ENCODE data around the gene IPO5. TPM values are rescaled to one million over a fixed set of nuclear protein-coding genes. Genes with fewer than 3 reads are reported as not detected.

Gene IPO5
- polyA plus RNA-seq, 1 donor (not counting 4 experiments of a cell fraction or from before 2014, with no cell fraction given), result 130 TPM

DNA sequence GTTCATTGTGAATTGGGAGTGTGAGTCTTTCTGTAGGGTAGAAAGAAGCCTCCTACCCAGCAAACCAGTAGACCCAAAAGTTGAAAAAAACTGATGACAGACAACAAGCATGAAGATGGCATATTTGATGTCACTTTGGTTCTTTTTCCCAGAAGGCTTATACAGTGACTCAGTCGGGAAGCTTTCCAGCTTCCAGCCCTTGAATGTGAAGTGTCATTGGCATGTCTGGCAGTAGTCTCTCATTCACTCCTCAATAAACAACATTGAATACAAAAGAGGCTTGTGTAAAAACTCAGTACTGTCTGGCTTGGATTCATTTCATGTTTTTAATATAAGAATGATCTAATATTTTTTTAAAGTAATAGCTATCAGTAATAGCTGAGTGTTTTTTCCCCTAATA lies 68.7 kb downstream of the IPO5 start:
- Histone ChIP-seq H3K9ac (ENCODE audit: control insufficient read depth, extremely low read depth, insufficient read depth, low read length) (no peak overlapping the region), H3K9me3 (ENCODE audit: control insufficient read depth, low read depth, low read length) (no peaks in the 10 kb centered on the region), H4K20me1 (ENCODE audit: control insufficient read depth, extremely low read depth, insufficient read depth, low read length) (no peaks in the 10 kb centered on the region), H3K27ac (ENCODE audit: control insufficient read depth, insufficient read depth, low read length) (no peak overlapping the region), H3K4me2 (ENCODE audit: control insufficient read depth, extremely low read depth, insufficient read depth, low read depth, low read length) (no peak overlapping the region), H3K9me1 (ENCODE audit: control insufficient read depth, extremely low read depth, insufficient read depth, low read length) (no peaks in the 10 kb centered on the region), H2AFZ (ENCODE audit: control insufficient read depth, low read length) (no peak overlapping the region), H3K4me1 (ENCODE audit: control insufficient read depth, extremely low read depth, insufficient read depth, low read length) (no peaks in the 10 kb centered on the region), H3K27me3 (ENCODE audit: control insufficient read depth, extremely low read depth, insufficient read depth, low read length) (no peaks in the 10 kb centered on the region), H3K79me2 (ENCODE audit: control insufficient read depth, insufficient read depth, low read length) (no peaks in the 10 kb centered on the region), H3K36me3 (ENCODE audit: control insufficient read depth in 2 of 2, extremely low read depth in 1 of 2, insufficient read depth in 2 of 2, low read length in 2 of 2) (peaks cover 12 to 19% of the 10 kb centered on the region in 2 experiments), H3K4me3 (ENCODE audit: control insufficient read depth in 2 of 3, extremely low read depth in 1 of 3, insufficient read depth in 2 of 3, low read depth in 1 of 3, low read length in 3 of 3) (no peak overlapping the region)
- DNase-seq (ENCODE audit: low read depth, low spot score) (no peak), FAIRE-seq (no peak)
- no peak for TF ChIP-seq EZH2 (IDR thresholded peaks at IDR 0.05; ENCODE audit: low read length)
- TF ChIP-seq, protein P1, sequence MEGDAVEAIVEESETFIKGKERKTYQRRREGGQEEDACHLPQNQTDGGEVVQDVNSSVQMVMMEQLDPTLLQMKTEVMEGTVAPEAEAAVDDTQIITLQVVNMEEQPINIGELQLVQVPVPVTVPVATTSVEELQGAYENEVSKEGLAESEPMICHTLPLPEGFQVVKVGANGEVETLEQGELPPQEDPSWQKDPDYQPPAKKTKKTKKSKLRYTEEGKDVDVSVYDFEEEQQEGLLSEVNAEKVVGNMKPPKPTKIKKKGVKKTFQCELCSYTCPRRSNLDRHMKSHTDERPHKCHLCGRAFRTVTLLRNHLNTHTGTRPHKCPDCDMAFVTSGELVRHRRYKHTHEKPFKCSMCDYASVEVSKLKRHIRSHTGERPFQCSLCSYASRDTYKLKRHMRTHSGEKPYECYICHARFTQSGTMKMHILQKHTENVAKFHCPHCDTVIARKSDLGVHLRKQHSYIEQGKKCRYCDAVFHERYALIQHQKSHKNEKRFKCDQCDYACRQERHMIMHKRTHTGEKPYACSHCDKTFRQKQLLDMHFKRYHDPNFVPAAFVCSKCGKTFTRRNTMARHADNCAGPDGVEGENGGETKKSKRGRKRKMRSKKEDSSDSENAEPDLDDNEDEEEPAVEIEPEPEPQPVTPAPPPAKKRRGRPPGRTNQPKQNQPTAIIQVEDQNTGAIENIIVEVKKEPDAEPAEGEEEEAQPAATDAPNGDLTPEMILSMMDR (optimal IDR thresholded peaks at IDR 0.05 in 1 of 3, IDR thresholded peaks at IDR 0.05 in 1 of 3, conservative IDR thresholded peaks at IDR 0.05 in 1 of 3; ENCODE audit: extremely low read depth in 1 of 3, insufficient read depth in 2 of 3, low read length in 3 of 3), result no peak
- dilution Hi-C loops (cut with MboI; ENCODE audit: extremely low pct_ligation_motif_present, low sequenced_read_pairs), result no loop called here

DNA sequence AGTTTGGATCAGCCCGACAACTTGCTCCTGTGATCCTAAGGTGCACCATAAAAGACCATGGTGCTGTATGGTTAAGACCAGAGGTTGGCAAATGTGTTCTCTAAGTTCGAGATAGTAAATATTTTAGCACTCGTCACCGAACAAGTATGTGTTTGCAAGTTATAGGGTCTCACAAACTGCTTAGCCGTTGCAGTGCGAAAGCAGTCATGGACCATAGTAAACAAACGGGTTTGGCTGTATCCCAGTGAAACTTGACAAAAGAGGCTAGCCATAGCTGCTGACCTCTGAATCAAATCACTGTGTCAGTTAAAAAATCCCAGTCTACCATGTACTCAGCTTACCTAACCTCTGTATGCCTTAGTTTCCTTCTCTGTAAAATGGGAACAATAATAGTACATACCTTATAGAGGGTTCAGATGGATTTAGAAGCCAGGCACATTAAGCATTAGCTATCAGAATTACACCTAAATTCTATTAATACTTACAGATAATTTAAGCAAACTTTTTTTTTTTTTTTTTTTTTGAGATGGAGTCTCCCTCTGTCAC lies 72.1 kb downstream of the IPO5 start:
- no peak overlapping the region for H3K4me2 ChIP-seq (ENCODE audit: control insufficient read depth, extremely low read depth, insufficient read depth, low read depth, low read length)
- H2AFZ ChIP-seq (ENCODE audit: control insufficient read depth, low read length), result no peak overlapping the region
- DNase-seq (ENCODE audit: low read depth, low spot score) (no peak), FAIRE-seq (no peak)
- H3K27ac ChIP-seq (ENCODE audit: control insufficient read depth, insufficient read depth, low read length), result no peak overlapping the region
- H3K9me3 ChIP-seq (ENCODE audit: control insufficient read depth, low read depth, low read length), result no peaks in the 10 kb centered on the region
- no peaks in the 10 kb centered on the region for H3K79me2 ChIP-seq (ENCODE audit: control insufficient read depth, insufficient read depth, low read length)
- dilution Hi-C loops (cut with MboI; ENCODE audit: extremely low pct_ligation_motif_present, low sequenced_read_pairs), result no loop called here
- H3K4me1 ChIP-seq (ENCODE audit: control insufficient read depth, extremely low read depth, insufficient read depth, low read length), result no peaks in the 10 kb centered on the region
- H3K9ac ChIP-seq (ENCODE audit: control insufficient read depth, extremely low read depth, insufficient read depth, low read length), result no peak overlapping the region
- H4K20me1 ChIP-seq (ENCODE audit: control insufficient read depth, extremely low read depth, insufficient read depth, low read length), result no peaks in the 10 kb centered on the region
- H3K9me1 ChIP-seq (ENCODE audit: control insufficient read depth, extremely low read depth, insufficient read depth, low read length), result no peaks in the 10 kb centered on the region
- H3K36me3 ChIP-seq (ENCODE audit: control insufficient read depth in 2 of 2, extremely low read depth in 1 of 2, insufficient read depth in 2 of 2, low read length in 2 of 2), result peaks cover 2 to 8% of the 10 kb centered on the region in 2 experiments
- H3K4me3 ChIP-seq (ENCODE audit: control insufficient read depth in 2 of 3, extremely low read depth in 1 of 3, insufficient read depth in 2 of 3, low read depth in 1 of 3, low read length in 3 of 3), result no peak overlapping the region
- H3K27me3 ChIP-seq (ENCODE audit: control insufficient read depth, extremely low read depth, insufficient read depth, low read length), result no peaks in the 10 kb centered on the region
- TF ChIP-seq, protein P1 (optimal IDR thresholded peaks at IDR 0.05 in 1 of 3, IDR thresholded peaks at IDR 0.05 in 1 of 3, conservative IDR thresholded peaks at IDR 0.05 in 1 of 3; ENCODE audit: extremely low read depth in 1 of 3, insufficient read depth in 2 of 3, low read length in 3 of 3), result no peak
- TF ChIP-seq EZH2 (IDR thresholded peaks at IDR 0.05; ENCODE audit: low read length), result no peak

All from keratinocyte (primary cell).